HG02588 (cell line): Measurements from ENCODE around the gene GDF7.
"Not testable (repeated sequence)": the region's sequence is repeated elsewhere in the genome, so short reads cannot be mapped to it uniquely, and the experiment has no call there.

Experiments used
- ATAC-seq: cut with Tn5 transposase; IDR thresholded peaks from one replicate; pipeline ENCODE4 v1.9.1; 2021; ENCODE audit warnings: mild to moderate bottlenecking, moderate library complexity; ENCODE audit not compliant: unreplicated experiment

The GDF7 gene

GRCh38 chr2:20693317-20693716, 26.4 kb downstream of the GDF7 start:
- ATAC-seq = no peak

GRCh38 chr2:20696366-20696765, 29.4 kb downstream of the GDF7 start:
- ATAC-seq = no peak

GRCh38 chr2:20697322-20697934, 30.5 kb downstream of the GDF7 start:
- ATAC-seq = no peak

GRCh38 chr2:20698916-20699613, 32.1 kb downstream of the GDF7 start:
- no peak for ATAC-seq

- ATAC-seq = no peak
Observed at GRCh38 chr2:20702563-20702962, 35.6 kb downstream of the GDF7 start.

- ATAC-seq = no peak
Observed at GRCh38 chr2:20704886-20705285, 37.9 kb downstream of the GDF7 start.

- ATAC-seq = no peak
Observed at GRCh38 chr2:20706217-20706616, 39.3 kb downstream of the GDF7 start.

- ATAC-seq = no peak
Observed at GRCh38 chr2:20706786-20707185, 39.8 kb downstream of the GDF7 start.

- ATAC-seq = no peak
Observed at GRCh38 chr2:20707601-20708000, 40.7 kb downstream of the GDF7 start.

GRCh38 chr2:20711641-20712040, 44.7 kb downstream of the GDF7 start:
- ATAC-seq = not testable (repeated sequence)

- not testable (repeated sequence) for ATAC-seq
Observed at GRCh38 chr2:20713585-20713984, 46.6 kb downstream of the GDF7 start.

GRCh38 chr2:20714412-20714811, 47.5 kb downstream of the GDF7 start:
- ATAC-seq = not testable (repeated sequence)

GRCh38 chr2:20716164-20716563, 49.2 kb downstream of the GDF7 start:
- ATAC-seq = not testable (repeated sequence)

GRCh38 chr2:20717641-20718040, 50.7 kb downstream of the GDF7 start:
- no peak for ATAC-seq

GRCh38 chr2:20722592-20723240, 55.8 kb downstream of the GDF7 start:
- no peak for ATAC-seq

GRCh38 chr2:20723543-20723942, 56.6 kb downstream of the GDF7 start:
- no peak for ATAC-seq

- no peak for ATAC-seq
Observed at GRCh38 chr2:20724500-20725053, 57.6 kb downstream of the GDF7 start.

- no peak for ATAC-seq
Observed at GRCh38 chr2:20725782-20726181, 58.8 kb downstream of the GDF7 start.

- ATAC-seq = no peak
Observed at GRCh38 chr2:20726913-20727312, 60.0 kb downstream of the GDF7 start.

GRCh38 chr2:20728114-20728758, 61.3 kb downstream of the GDF7 start:
- ATAC-seq = no peak
